Measurements from ENCODE around the gene ARHGEF40.
A peak's percentile ranks its signal among the peaks of the same experiment; 100 is the strongest.

The ARHGEF40 gene

GRCh38 chr14:21098076-21098891 is 28.2 kb downstream of the ARHGEF40 start, which contains the start of gene ZNF219:
Gene ZNF219 (minus strand): TSS chr14:21098655. CDS start chr14:21093591, 5,064 bp downstream.
- no peak for DNase-seq (ENCODE audit: low read depth in 3 of 3)

GRCh38 chr14:21098892-21099595 is 28.9 kb downstream of the ARHGEF40 start:
- no peak for DNase-seq (ENCODE audit: low read depth in 3 of 3)

GRCh38 chr14:21099596-21099985 is 29.5 kb downstream of the ARHGEF40 start:
- DNase-seq (ENCODE audit: low read depth in 3 of 3), result no peak

DNA sequence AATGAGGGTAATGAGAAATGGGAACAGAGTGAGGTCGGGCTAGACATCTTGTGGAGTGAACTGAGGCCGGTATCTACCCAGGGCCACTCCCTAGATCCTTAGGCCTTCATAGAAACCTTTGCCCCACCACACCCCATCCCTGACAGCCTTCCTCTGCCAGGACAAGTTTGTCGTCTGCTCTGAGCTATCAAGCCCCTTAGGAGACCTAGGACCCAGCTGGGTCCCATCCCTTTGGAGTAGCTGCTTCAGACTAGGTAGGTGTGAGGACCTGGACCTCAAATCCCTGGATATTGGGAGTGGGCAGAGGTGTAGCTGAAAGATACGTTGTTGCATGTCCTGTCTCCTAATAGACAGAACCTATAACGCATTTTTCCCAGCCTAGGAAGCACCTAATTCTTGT is 30.8 kb downstream of the ARHGEF40 start, which contains the start of gene TMEM253:
Gene TMEM253 (plus strand): TSS at position 136 of the 400 bp plus-strand sequence. CDS start 278 bp downstream, outside the sequence.
- no peak for DNase-seq (ENCODE audit: low read depth in 3 of 3)

GRCh38 chr14:21101802-21102413 is 31.8 kb downstream of the ARHGEF40 start:
- DNase-seq (ENCODE audit: low read depth in 3 of 3), result no peak

- no peak for DNase-seq (ENCODE audit: low read depth in 3 of 3)
Measured at GRCh38 chr14:21102521-21103410, 32.7 kb downstream of the ARHGEF40 start.

DNA sequence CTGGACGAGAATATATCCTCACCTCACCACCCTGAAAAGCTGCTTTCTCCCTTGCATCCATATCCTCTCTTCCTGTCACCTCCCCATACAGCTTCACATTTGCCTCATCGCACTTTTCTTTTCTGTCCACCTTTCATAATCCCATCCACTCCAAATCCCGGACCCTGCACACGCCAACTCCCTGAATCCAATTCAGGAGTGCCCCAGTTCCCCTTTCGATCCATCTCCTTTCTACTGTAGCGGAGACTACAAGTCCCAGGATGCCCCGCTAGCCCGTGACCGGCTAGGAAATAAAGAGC is 33.3 kb downstream of the ARHGEF40 start:
- DNase-seq (ENCODE audit: low read depth in 3 of 3), result no peak

DNA sequence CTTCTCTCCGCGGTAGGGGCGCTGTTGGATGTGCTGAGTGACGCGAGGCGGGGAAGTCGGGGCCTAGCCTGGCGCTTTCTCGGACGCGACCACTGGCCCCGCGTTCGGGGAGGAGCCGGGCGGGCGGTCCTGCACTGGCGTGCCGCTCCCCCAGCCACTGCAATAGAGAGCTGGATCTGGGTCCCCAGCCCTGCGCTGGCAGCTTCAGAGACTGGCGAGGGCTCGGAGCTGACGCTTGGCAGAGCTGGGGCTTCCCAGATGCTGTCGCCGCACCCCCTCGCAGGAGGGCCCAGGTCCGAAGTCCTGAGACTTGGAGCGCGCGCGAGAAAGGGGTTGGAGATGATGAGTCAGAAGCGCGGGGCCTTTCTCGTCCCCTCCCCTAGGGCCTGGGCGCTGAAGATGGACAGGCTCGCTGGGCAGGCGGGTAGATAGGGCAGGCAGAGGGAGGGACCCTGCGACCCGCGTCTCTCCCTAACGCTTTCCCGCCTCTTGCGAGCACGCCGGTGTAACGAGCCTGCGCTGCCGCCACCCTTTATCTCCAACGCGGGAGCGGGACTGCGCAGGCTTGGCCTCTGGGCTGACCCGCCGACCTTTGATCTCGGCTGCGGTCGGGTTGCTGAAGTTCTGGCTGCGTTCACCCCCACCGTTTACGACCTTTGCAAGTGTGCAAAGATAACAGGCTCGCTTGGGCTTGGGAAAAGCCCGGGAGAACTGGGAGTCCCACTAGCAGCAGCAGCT is 33.8 kb downstream of the ARHGEF40 start:
- peak; percentile 82 to 91 (median 90) for DNase-seq (ENCODE audit: low read depth in 3 of 3)

DNA sequence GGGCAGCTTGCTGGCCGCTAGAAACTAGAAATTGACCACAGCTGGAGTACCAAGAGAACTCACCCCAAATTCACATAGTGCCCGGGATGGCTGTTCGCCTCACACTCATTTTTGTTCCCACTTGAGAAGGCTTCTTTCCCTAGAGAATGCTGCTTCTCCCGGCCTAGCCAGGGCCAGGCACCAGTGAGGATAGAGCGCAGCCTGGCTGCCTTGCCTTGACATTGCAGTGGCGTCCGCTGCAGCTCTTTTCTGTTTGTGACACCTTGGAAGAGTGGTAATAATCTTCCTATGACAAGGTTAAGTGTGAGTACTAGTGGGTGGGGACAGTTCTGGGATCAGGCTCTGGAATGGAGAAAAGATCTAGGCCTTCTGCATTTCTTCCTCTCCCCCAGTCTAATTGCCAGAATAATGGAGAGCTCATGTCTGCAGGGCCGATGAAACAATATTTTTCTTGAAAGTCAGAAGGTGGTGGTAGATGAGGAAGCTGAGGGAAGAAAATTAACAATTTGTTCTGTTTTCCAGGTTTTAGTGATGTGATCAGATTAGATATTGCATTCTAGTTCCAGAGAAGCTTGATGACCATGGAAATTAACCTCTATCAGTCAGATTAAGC is 34.5 kb downstream of the ARHGEF40 start:
- DNase-seq (ENCODE audit: low read depth in 3 of 3), result peak in 2 of 3 donors; percentile 41 to 55

DNA sequence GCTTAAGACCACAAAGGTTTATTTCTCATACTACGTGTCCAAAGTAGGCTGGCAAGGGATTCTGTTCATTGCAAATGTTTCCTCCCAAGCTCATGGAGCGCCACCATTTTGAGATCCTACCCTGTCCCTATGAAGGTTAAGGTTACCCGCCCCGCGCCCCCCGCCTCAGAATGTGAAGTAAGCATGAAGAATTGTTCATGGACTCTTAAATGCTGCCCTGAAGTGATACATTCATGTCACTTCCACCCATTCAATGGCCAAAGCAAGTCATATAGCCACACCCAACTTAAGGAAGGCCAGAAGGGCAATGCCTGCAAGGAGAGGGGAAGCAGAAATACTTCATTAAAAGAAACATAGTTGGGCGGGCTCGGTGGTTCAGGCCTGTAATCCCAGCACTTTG is 35.0 kb downstream of the ARHGEF40 start:
- no peak for DNase-seq (ENCODE audit: low read depth in 3 of 3)

GRCh38 chr14:21106176-21106497 is 36.0 kb downstream of the ARHGEF40 start:
- no peak for DNase-seq (ENCODE audit: low read depth in 3 of 3)

DNA sequence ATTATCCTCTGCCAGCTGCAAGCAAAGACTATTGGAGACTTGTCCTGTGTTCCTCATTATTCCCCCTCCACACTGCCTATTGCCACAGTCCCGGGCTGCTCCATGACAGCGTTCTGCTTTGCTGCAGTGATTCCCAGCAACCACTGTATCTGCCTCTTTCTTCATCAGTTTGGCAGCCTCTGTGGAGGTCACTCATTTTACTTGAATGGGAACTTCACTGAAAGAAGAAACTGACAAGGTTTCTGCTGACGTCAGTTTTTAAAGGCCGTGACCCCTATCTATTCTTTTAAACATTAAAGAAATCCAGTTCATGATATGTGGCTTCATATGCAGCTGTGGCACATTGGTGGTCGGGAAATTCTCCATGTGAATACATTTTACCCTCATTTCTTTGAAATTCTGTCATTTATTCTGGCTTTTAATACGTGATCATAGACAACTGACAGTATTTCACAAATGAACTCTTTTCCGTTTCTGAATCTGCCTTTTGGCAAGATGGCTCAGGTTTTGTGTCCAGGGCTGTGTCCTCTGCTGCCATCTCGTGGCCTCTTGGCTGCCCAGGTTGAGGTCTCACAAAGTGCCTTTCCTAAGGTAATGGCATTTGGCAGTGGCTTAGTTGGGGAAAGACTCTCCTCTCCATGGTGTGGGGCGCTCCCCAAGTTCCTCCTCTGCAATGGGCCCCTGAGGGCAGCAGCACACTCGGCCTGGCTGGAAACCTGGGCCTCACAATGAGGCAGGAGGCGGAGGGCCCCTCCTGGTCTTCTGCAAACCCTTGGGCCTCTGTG is 36.6 kb downstream of the ARHGEF40 start:
- DNase-seq (ENCODE audit: low read depth in 3 of 3), result peak in 2 of 3 donors; percentile 60 to 68

DNA sequence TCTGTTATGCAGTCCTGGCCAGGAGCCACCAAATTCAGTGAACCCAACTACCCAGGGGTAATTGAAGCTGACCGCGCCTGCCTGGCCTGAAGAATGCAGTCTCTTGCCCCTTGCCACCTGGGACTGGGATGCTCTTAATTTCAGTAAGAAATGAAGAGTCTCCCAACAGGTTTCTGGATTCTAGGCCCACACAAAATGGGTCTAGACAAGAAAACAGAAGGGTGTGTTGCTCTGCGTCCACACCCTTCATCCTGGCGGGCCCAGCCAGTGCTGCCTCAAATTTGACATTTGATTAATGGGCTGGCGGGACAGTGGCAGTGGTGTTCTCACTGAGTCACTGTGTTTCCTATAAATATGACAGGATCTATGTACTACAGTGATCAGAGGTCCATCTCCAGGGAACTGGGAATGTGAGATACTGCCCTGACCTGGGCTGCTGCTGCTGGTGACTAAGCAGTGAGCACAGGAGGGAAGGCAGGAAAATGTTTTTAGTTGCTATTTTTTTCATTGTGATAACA is 37.2 kb downstream of the ARHGEF40 start:
- DNase-seq (ENCODE audit: low read depth in 3 of 3), result no peak

GRCh38 chr14:21108791-21109190 is 38.7 kb downstream of the ARHGEF40 start:
- no peak for DNase-seq (ENCODE audit: low read depth in 3 of 3)

DNA sequence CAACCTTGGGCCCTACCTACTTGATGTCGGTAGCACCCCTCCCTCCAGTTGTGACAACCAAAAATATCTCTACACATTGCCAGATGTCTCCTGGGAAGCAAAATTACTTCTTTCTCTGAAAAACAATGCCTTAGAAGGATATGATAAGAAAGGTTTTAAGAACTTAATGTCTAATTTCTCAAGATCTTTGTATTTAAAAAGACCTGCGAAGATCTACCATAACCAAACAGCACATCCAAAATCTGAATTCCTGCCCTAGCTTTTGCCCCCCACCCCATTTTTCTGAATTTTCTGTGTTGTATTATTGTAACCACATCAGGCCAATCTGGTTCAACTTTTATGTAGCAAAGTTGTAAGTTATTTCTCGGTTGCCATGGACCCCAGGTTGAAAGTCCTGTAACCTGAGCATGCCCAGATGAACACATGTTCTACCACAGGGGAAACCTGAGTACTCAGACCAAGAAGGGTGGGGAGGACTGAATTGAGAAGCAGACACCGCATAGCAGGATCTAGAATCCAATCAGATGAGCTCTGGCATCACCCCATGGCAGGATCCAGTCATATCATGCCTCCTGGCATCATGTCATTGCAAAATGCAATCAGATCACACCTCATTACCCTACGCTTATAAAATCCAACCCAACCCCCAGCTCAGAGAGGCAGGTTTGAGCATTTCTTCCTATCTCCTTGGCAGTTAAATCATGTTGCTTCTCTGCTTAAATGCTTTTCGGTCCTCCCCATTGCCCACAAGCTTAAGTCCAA is 39.5 kb downstream of the ARHGEF40 start:
- DNase-seq (ENCODE audit: low read depth in 3 of 3), result peak in 1 of 3 donors; percentile 47

GRCh38 chr14:21112255-21112654 is 42.2 kb downstream of the ARHGEF40 start:
- DNase-seq (ENCODE audit: low read depth in 3 of 3), result no peak

GRCh38 chr14:21113369-21113768 is 43.3 kb downstream of the ARHGEF40 start:
- no peak for DNase-seq (ENCODE audit: low read depth in 3 of 3)

- DNase-seq (ENCODE audit: low read depth in 3 of 3), result no peak
Measured at GRCh38 chr14:21118933-21119332, 48.8 kb downstream of the ARHGEF40 start.

- no peak for DNase-seq (ENCODE audit: low read depth in 3 of 3)
Measured at GRCh38 chr14:21120686-21121085, 50.6 kb downstream of the ARHGEF40 start.
